Stimulated activated CD8-positive, alpha-beta memory T cell treated with anti-CD3 and anti-CD28 coated beads, Interleukin-15, amount 100 ng/mL, for 4 hours (primary cell): ENCODE data around the gene RASL12.
A peak's percentile ranks its signal among the peaks of the same experiment; 100 is the strongest.

Experiments used
- DNase-seq, 2 donors: peaks; one replicate each; pipeline ENCODE4 v3.0.0-alpha.2; 2020; ENCODE audit warnings: low read depth in 2 of 2

The RASL12 gene

DNA sequence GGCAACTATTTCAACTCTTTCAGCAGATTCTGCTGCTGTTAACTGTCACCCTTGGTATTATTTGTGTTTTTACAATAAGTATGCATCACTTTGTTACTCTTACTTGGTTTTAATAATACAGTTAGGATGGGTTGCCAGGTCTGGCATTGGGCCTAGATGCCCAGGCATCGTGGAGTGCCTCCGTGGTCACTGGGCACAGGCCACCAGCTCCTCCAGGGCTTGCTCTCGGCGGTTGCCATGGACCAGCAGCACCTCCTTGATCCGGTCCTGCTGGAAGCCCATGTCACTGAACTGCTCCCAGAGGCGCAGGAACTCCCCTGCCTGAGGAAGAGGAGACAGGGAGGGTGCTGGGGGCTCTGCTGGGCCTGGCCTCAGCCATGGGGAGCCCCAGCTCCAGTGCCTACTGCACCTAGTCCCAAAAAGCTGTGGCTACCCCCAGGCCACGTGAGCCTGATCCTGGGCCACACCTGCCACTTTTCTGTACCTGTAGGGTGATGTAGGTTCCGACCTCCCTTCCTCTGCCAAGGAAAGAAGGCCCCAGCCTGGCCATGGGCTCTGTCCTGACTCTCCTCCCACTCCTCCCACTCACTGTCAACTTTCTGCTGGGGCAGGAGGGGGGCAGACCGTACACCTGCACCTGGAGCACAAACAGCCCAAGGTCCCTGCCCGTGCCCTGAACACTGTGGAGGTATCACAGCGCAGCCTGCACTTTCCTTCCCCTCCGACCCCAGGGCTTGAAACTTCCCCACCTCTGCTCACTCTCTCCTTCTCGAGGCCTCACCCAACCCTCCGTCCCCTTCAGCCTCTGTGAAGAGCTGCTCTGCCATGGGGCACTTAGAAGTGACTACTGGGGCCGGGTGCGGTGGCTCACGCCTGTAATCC, 25.4 kb upstream of the RASL12 start:
- no peak for DNase-seq

DNA sequence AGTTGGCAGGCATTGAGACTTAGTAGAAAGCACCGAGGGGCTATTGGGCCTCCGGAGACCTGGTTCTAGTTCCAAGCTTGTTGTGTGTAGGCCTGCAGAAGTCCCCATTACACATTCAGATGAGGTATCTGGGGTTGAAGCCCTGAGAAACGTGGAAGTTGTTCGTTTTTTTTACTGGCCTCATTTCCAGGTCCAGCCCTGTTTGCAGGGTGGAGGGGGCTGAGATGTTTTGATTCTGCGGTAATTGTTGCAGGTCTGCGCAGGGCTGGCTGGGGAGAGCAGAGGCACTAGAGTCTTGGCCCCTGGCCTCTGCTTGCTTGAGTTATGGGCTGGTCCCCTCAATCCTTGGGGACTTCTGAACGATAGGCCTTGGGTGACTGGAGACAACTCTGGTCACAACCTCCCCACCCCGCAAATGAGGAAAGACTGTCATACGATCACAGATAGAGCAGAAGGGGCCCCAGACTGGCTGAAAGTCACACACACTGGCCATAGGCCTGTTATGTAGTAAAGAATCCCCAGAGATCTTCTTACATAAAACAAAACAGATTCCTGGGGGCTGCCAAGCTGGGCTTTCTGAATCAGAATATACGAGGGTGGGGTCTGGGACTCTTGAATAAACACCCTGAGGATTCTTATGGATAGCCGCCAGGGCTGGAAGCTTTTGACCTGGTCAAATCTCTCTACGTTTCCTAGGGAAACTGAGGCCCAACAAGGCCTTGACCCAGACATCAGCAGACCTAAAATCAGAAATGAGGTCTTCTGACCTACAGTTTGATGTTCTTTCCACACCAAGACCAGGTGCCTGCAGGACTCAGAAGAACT, 24.4 kb upstream of the RASL12 start:
- no peak for DNase-seq

GRCh38 chr15:65089206-65089824, 21.5 kb upstream of the RASL12 start:
- DNase-seq = no peak

GRCh38 chr15:65088643-65089021, 20.8 kb upstream of the RASL12 start:
- DNase-seq = no peak

- DNase-seq = no peak
These were observed 20.3 kb upstream of the RASL12 start for GRCh38 chr15:65087873-65088642.

DNA sequence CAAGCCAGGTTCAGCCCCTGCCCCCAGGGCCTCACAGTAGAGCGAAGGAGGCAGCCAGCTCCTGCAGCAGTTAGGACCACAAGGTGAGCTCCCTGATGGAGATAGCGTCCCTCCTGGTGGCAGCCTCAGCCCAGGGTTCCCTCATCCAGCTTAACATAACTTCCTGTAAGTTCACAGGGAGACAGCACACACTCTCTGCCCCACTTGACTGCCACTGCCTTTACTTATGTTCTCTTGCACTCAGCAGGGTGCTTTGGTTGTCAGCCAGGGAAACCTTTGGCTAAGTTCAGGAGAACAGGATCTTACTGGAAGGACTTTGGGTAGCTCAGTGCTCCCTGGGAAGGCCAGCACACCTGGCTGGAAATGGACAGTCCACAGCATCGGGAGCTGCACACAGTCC, 19.6 kb upstream of the RASL12 start:
- no peak for DNase-seq

DNA sequence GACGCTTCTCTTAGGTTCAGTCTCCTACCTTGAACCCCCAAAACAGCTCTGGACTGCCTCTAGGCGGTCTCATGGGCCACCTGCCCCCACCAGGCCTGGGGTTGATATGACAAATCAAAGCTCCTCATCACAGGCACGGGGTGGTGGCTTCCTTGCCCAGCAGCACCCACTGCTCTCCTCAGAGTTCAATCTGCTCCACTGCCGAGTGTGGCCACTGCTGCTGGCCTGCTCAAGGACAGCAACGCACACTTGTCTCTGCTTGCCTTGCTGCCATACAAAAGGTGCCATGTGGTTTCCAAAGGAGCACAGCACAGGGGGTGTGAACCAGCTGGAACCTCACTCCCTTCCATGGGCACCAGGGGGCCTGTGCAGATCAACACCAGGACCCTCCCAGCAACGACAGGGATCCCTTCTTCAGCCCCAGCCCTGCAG, 18.9 kb upstream of the RASL12 start:
- no peak for DNase-seq

- no peak for DNase-seq
These were observed 18.3 kb upstream of the RASL12 start for GRCh38 chr15:65085990-65086679.

DNA sequence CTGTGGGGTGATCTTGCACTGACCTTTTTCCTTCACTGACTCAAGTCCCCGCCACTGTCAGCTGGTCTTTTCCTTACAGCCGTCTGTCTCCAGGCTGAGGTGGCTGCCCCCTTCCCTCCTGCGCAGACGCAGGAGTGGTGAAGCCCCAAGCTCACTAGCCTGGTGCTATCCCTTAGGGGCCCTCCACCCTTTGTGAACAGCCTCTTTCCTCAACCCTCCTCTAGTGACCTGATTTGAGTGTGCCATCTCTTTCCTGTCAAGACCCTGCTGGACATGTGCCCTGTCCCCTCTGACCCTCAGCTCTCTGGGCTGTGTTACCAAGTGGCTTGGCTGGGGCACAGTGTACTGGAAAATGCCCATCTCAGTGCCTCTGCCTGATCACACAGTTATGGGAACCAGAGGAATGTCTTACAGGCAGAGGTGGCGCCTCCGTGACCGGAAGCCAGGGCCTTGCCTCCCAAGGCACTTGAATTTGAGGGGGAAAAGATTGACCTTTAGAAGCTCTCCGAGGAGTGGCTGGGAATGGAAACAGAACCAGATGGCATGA, 17.5 kb upstream of the RASL12 start:
- DNase-seq = no peak

- no peak for DNase-seq
These were observed 16.9 kb upstream of the RASL12 start for GRCh38 chr15:65084500-65085206.

DNA sequence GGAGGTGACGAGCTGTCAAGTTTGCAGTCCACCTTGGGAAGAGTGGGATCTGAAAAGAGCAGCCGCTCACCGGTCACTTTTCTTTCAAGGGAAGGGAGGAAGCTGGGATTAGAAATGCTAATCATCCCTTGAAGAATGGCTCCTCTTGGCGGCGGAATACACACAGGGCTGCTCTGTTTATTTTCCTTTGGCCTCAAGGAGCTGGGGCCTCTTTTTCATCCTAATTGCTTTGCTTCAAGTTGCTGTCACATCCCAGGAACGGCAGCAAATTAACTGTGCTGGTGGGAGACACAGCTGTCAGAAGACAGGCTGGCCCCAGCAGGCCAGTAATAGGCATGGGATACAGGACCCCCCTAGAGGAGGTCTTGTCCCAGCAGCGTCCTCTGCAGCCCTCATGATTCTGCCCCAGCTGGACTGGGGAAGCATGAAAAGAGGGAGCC, 15.5 kb upstream of the RASL12 start:
- no peak for DNase-seq

- DNase-seq = no peak
These were observed 14.6 kb upstream of the RASL12 start for GRCh38 chr15:65082303-65082953.

- peak; percentile 8 to 13 for DNase-seq
These were observed 14.0 kb upstream of the RASL12 start for GRCh38 chr15:65081758-65082157.

- DNase-seq = no peak
These were observed 13.5 kb upstream of the RASL12 start for GRCh38 chr15:65081270-65081669.

GRCh38 chr15:65079580-65079979, 11.8 kb upstream of the RASL12 start:
- no peak for DNase-seq

DNA sequence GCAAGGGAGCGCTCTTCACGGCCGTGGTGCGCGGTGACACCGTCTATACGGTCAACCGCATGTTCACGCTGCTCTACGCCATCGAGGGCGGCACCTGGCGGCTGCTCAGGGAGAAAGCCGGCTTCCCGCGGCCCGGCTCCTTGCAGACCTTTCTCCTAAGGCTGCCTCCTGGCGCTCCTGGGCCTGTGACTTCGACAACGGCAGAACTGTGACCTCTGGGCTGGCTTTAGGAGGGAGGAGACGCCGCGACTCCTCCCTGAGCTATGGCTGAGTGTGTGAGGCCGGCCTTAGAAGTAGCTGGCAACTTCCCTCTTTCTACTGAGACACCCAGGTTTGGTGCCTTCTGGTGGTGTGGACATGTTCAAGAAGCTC, 10.2 kb upstream of the RASL12 start:
- peak in 1 of 2 donors; percentile 2 for DNase-seq

DNA sequence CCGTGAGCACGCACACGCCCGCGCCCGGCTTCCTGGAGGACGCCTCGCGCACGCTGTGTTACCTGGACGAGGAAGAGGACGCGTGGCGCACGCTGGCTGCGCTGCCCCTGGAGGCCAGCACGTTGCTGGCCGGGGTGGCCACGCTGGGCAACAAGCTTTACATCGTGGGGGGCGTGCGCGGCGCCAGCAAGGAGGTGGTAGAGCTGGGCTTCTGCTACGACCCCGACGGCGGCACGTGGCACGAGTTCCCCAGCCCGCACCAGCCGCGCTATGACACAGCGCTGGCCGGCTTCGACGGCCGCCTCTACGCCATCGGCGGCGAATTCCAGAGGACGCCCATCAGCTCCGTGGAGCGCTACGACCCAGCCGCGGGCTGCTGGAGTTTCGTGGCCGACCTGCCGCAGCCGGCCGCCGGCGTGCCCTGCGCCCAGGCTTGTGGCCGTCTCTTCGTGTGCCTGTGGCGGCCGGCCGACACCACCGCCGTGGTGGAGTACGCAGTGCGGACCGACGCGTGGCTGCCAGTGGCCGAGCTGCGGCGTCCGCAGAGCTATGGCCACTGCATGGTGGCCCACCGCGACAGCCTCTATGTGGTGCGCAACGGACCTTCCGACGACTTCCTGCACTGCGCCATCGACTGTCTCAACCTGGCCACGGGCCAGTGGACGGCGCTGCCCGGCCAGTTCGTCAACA, 9.6 kb upstream of the RASL12 start:
- DNase-seq = no peak

GRCh38 chr15:65076486-65077290, 8.9 kb upstream of the RASL12 start, which contains the start of gene KBTBD13:
KBTBD13 (plus strand) TSS chr15:65076746; CDS start chr15:65076816, 70 bp downstream.
- no peak for DNase-seq
